Astrocyte of the cerebellum (primary cell): Measurements from ENCODE around the gene LRCH1.

Source experiments
- DNase-seq: peaks from one replicate; pipeline ENCODE4 v3.0.0-alpha.2; 2011; ENCODE audit warnings: low read depth
- H3K4me3 ChIP-seq: 2 replicates; pipeline ENCODE4 v1.5.1; 2011; ENCODE audit warnings: mild to moderate bottlenecking, low read depth, low read length, moderate library complexity
- CTCF ChIP-seq: IDR thresholded peaks from 2 replicates; pipeline ENCODE4 v1.5.1; 2012; ENCODE audit warnings: low read length, low read depth, moderate library complexity, mild to moderate bottlenecking; ENCODE audit errors: missing control alignments
- in situ Hi-C: cut with HindIII; loops from 2 replicates; pipeline ENCODE4 v1.10.0; 2017; ENCODE audit warnings: low sequenced_read_pairs

LRCH1 gene

GRCh38 chr13:46663206-46664037, 110.5 kb downstream of the LRCH1 start:
- DNase-seq, result no peak
- in situ Hi-C loops, result no loop called here

GRCh38 chr13:46664195-46664594, 111.2 kb downstream of the LRCH1 start:
- in situ Hi-C loops, result no loop called here
- H3K4me3 ChIP-seq, result no peak overlapping the region
- no peak for TF ChIP-seq CTCF
- no peak for DNase-seq

More at GRCh38 chr13:46663206-46664037, 110.5 kb downstream of the LRCH1 start:
- no peak overlapping the region for H3K4me3 ChIP-seq
- no peak for TF ChIP-seq CTCF

- no peak for DNase-seq
- H3K4me3 ChIP-seq, result no peak overlapping the region
- no peak for TF ChIP-seq CTCF
- in situ Hi-C loops, result no loop called here
Measured at GRCh38 chr13:46665248-46665632, 112.3 kb downstream of the LRCH1 start.

GRCh38 chr13:46665633-46666482, 112.9 kb downstream of the LRCH1 start:
- no peak overlapping the region for H3K4me3 ChIP-seq
- in situ Hi-C loops, result no loop called here
- DNase-seq, result no peak
- no peak for TF ChIP-seq CTCF

- in situ Hi-C loops, result no loop called here
- no peak for DNase-seq
Measured at GRCh38 chr13:46666727-46667456, 113.9 kb downstream of the LRCH1 start.

More at GRCh38 chr13:46666727-46667456, 113.9 kb downstream of the LRCH1 start:
- H3K4me3 ChIP-seq, result no peak overlapping the region
- TF ChIP-seq CTCF, result no peak
